ENCODE data around the gene OPN4.

OPN4 gene

DNA sequence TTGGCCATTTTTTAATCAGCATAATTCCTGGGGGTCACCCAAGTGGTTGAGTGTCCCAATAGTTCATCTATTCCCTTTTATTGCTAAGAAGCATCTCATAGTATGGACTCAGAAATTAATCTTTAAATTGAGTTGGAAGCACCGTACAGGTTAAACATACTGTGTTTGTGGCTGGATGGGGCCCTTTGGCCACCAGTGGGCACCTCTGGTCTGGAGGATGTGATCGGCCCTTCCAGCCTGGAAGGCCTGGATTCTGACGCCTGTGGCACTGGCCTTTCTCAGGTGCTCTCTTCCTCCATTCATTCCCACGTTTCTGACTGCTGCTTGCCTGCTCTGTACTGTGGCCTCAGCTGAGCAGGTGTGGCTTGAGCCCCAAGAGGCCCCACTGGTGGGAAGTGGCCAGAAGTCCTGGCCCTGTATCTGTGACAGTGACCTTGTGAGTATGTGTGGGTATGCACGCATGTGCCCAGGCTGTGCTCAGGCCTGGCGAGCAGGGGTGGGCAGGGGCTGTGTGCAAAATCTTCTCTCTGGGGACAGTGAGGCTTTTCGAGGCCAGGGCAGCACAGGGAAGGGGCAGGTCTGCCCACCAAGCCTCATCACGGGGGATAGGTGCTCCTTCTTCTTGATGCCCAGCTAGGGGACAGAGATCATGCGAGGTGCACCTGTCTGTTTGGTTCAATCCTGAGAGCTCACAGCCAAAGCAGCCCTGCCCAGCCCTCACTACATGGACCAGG lies 44.0 kb downstream of the OPN4 start:
- in situ Hi-C loops (cut with MboI; ENCODE audit: low sequenced_read_pairs), result loop anchor here (10.0 kb wide), 1 partner anchor 206 kb away; no protein-coding TSS in a partner anchor

DNA sequence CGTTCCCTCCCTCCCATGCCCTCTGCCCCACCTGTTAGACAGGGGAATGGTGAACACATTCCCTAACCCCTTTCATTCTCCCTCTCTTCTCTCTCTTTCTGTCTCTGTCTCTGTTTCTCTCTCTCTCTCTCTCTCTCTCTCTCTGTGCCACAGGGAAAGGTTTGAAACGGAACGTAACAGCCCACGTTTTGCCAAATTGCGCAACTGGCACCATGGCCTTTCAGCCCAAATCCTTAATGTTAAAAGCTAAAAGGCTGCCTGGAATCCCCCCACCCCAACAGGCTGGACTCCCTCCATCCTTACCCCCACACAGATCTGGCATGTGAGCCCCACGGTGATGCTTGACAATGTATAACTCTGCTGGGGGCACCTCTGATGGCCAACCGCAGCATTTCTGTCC lies 44.8 kb downstream of the OPN4 start:
- in situ Hi-C loops (cut with MboI; ENCODE audit: low sequenced_read_pairs), result loop anchor here (10.0 kb wide), 1 partner anchor 206 kb away; no protein-coding TSS in a partner anchor

DNA sequence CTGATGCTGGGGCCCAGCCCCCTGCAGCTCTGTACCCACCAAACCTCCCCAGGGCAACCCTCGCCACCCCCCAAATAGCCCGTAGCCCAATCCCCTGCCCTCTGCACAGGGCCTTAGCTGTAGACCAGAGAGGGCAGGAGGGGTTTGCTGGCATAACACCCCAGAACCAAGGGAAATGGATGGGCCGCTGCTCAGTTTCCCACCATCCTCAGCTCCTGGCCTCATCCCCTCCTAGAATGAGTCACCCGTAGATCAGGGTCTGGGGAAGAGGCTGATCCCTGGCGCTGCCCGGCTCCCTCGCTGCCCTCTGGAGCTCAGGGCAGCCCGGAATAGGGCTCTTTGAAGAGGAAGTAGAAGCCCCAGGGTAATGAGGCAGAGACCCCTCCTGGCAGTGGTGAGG lies 45.2 kb downstream of the OPN4 start:
- in situ Hi-C loops (cut with MboI; ENCODE audit: low sequenced_read_pairs), result loop anchor here (10.0 kb wide), 1 partner anchor 205 kb away; no protein-coding TSS in a partner anchor

DNA sequence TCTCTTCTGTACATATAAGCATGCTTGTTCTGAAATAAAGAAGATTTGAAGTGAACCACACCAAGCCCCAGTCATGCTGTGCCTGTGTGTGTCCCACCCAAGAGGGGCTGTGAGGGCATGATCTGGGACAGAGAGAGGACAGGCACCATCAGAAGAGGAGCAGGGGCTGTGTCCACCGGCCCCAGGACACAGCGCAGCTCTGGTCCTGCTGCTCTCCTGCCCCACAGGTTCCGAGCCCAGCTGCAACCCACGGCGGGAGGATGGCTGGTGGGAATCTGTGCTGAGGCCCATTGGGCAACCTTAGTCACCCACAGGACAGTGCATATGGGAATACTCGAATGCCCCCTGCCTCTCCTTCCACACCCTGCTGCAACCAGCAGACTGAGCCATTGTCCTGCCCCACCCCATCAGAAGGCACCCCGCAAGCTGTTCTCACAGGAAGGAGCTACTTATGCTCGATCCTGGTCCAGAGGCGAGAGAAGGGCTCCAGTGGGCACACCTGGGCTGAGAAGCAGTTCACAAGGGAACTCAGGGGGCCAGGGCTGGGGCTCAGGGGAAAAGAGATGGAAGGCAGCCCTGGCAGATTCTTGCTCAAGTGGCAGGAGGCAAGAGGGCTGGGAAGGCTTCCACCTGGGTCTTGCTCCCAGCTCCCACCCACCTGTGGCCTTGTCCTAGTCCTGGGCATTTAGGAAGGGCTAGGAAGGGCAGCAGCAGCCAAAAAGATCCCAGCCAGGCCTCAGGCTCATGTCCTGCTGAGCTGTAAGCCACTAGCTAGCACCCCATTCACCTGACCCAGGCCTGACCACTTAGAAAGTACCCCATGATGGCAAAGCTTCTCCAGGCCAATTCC lies 45.9 kb downstream of the OPN4 start:
- in situ Hi-C loops (cut with MboI; ENCODE audit: low sequenced_read_pairs), result loop anchor here (10.0 kb wide), 1 partner anchor 205 kb away; no protein-coding TSS in a partner anchor

DNA sequence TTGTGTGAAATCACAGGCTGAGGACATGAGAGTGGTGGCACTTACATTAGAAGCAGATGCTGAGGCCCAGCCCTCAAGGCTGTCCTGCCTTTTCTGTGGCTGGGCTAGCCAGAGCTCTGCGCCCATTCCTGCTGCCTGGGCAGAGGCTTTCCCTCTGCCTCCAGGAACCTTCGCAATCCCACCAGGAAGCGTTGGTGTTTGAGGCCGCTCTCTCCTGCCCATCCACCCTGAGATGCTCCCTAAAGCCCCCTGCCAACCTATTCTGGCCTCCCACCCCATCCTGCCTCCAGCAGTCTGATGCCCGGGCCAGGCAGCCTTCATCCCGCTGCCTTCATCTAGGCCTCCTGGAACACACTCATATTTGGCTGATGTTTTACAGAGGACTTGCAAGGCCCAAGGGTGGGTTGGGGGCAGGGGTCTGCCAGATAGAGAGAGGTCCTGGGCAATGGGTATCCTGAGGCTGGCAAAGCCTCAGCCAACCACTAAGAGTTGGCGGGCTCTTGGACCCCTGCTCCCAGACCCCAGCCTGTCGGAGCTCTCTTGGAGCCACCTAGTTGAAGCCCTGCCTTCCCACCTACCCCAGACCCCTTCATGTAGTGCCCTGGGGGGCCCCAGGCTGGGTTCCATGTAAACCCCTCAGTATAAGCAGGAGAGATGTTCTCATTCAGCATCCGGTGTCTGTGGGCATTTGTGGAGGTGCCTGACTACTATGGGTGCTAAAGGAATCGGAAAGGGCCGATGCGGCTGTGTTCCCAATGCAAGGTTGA lies 46.7 kb downstream of the OPN4 start:
- in situ Hi-C loops (cut with MboI; ENCODE audit: low sequenced_read_pairs), result no loop called here

DNA sequence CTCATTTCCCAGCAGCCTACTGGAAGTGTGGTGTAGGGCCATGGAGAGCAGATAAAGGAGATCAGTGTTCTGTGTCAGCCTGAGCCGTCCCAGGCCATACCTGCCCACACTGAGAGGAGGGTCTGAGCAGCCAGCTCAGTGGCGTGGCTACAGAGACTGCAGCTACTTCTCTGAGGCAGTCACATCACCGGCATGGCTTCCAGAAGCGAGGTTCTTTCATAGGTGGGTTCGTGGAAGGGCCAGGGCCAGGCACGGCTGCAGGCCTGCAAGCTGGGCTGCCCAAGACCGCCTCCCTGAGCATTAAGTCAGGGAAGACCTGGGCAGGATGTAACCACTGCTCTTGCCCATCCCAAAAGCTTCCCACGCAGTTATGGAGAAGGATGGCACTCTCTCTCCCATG lies 48.8 kb downstream of the OPN4 start:
- in situ Hi-C loops (cut with MboI; ENCODE audit: low sequenced_read_pairs), result no loop called here

DNA sequence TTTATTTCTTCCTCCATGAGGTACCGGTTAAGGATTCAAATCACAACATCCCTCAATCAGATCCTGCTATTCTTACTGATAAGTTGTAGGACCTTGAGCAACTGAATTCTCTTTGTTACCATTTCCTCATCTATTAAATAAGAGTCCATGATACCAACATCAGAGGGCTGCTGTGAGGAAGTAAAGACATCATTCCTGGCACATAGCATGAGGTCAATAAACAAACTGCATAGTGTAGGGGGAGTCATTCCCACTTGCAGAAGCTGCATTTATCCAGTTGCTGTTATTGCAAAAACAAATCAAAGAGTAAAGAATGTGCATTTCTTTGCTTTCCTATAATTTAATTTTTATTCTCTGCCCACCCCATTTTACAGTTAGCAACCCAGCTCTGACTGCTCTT lies 50.8 kb downstream of the OPN4 start:
- in situ Hi-C loops (cut with MboI; ENCODE audit: low sequenced_read_pairs), result no loop called here

DNA sequence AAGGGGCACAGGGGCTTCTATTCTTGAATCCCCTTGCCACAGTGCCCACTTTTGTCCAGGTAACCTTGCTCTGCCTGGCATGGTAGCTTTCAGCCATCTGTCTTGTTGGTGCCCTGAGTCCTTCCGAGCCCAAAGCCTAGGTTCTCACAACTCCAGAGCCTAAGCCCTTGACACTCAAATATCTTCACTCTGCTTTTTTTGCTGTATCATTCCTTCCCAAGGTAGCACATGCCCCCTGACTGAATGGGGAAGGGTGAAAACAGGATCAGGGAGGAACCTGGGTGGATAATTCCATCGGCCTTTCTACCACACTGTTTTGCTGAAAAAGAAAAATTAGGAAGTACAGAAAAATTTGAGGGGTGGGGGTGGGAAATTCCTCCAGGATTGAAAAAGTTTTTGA lies 51.6 kb downstream of the OPN4 start:
- in situ Hi-C loops (cut with MboI; ENCODE audit: low sequenced_read_pairs), result no loop called here

DNA sequence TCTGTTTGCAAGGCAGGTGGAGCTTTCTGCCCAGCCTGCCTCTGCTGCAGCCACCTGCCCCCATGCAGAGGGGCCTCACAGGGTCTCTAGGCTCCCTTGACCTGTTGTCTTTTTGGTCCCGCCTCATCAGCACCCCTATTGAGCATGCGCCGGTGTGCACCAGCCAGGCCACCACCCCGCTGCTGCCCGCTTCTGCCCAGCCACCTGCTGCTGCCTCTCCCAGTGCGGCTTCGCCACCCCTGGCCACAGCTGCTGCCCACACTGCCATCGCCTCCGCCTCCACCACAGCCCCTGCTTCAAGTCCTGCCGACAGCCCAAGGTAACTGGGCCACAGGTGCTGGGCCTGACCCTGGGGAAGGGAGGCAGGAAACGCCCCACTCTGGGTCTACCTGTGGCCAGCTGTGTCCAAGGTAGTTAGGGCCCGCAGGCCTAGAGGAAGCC lies 52.1 kb downstream of the OPN4 start:
- in situ Hi-C loops (cut with MboI; ENCODE audit: low sequenced_read_pairs), result no loop called here

DNA sequence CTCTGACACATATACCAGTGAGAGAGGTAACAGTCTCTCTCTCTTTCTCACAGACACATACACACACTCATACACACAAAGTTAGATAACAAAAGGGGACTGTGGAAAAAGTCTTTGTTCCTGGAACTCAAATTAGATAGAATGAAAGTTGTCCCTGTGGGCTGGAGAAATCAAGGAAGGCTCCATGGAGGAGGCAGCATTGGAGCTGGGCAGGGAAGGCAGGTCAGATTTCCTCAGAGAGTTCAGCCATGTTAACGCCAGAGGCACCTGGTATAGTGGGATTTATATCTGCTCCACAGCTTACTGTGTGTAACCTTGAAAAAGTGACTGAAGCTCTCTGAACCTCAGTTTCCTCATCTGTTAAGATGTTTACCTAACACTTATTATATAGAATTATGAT lies 52.6 kb downstream of the OPN4 start:
- in situ Hi-C loops (cut with MboI; ENCODE audit: low sequenced_read_pairs), result no loop called here

DNA sequence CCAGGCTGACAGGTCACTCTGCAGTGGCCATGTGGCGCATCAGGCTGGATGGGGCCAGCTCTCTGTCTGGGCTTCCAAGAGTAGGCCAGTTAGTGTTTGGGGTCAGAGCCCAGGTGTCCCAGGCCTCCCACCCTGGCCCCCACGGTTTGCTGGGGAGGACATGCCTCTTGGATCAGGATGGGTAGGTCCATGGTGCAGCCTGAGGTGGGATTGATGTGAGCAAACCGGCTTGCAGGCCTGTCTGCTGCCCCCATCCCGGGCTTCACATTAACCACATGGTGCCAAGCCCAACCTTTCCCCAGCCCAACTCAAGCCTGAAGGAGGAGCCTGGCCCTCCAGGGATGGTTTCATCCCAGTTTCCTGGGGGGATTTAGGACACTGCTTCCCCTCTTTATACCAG lies 53.2 kb downstream of the OPN4 start:
- in situ Hi-C loops (cut with MboI; ENCODE audit: low sequenced_read_pairs), result no loop called here

DNA sequence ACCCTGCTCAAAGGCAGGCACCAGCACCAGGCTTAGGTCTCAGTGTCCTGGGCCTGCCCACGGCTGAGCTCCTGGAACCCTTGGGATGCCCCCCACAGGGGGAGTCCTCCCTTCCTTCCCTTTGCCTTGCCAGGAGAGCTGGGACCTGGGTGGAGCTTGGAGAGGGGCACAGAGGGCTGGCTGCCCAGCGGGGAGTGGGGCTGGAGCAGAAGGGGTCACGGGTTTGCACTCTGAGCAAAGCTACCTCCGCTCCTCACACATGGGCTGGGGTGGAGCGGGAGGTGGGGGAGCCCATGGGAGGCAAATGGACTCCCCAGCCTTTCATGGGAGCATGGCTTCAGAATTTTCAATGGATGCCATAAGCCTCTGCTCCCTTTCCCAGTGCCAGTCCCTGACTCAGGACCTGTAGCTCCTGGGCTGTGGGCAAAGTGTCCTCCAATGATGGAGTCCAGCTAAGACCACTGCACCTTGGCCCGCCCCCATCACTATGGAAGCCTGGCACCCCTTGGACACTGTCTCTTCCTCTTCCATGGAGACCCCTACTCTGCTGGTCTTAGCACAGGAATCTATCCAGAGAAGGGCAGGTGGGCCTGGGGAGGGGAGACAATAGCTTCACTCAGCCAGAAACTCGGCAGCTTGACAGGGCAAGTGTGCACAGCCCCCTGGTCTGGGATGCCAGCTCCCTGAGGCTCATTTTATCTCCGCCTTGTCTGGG lies 53.9 kb downstream of the OPN4 start:
- in situ Hi-C loops (cut with MboI; ENCODE audit: low sequenced_read_pairs), result no loop called here

DNA sequence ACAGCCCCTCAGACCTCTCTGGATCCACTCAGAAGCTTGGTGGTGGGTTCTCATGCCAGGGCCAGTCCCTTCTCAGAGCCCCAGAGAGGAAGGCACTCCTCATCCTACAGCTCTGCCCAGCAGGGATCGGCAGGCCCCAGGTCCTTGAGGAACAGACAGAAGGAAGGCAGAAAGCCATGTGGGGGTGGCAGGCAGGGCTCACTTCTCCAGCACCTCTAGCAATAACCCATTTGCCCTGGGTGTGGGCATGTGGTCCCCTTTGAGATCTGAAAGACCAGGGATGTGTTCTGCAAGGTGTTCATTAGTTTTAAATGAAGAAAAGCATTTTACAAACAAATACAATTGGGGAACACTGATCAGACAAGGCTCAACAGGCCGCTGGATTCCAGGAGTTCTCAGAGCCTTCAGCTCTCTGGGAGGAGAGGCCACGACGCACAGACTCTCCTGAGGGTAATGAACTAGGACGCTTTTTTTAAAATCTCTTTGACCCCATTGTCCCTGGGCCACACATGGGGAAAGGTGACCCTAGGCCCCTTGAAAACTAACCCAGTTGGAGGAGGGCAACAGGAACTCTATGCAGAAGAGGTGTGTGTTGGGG lies 54.5 kb downstream of the OPN4 start:
- in situ Hi-C loops (cut with MboI; ENCODE audit: low sequenced_read_pairs), result no loop called here

DNA sequence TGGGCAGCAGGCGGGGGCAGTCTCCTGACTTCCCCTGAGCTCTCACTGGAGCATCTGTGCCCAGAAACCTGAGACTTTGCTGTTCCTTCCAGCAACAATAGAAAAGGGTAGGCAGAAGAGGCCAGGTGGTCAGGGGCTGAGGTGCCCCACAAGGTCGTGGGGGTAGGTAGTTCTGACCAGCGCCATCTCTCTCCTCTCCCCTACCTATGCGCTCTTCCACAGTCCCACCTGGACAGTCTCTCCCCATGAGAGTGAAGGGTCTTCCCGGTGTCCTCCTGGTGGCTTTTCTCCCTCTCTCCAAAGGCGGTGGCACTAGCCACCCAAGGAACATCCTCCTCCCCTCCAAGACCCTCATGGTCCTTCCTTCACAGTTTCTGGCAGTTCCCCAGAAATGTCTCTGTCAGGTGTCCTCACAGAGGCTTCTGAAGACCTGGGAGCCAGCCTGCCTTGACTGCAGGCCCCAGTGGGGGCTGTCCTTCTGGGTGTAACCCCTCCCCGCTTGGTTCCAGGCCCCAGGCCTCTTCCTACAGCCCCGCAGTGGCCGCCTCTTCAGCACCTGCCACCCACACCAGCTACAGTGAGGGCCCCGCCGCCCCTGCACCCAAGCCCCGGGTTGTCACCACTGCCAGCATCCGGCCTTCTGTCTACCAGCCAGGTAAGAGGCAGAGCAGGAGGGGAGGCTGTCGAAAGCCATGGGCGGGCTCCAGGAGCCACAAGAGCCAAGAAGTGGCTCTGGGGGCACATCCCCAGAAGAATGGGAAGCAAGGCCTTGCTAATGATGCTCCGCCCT lies 55.2 kb downstream of the OPN4 start:
- in situ Hi-C loops (cut with MboI; ENCODE audit: low sequenced_read_pairs), result no loop called here

DNA sequence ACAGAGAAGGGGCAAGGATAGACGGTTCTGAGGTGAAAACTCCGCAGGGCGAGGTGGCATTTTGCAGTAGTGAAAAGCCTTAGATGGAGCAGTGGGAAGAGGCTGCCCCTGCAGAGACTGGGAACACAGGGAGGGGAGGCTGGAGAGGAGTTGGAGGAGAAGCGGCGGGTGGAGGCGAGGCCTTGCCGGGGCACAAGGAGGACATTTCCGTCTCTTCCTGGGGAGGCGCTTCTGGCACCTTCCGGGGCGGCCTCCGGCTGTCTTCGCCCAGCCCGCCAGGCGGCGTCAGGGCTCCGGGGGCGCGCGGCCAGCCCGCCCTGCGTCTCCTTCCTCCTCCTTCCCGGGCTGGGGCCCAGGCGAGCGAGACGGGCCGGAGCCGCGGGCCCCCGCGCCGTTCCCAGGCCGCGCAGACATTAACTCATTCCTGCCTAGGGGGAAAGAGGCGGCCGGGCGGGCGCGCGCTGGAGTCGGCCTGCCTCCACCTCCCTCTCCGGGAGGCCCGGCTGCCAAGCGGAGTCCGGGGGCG lies 56.7 kb downstream of the OPN4 start:
- in situ Hi-C loops (cut with MboI; ENCODE audit: low sequenced_read_pairs), result no loop called here

DNA sequence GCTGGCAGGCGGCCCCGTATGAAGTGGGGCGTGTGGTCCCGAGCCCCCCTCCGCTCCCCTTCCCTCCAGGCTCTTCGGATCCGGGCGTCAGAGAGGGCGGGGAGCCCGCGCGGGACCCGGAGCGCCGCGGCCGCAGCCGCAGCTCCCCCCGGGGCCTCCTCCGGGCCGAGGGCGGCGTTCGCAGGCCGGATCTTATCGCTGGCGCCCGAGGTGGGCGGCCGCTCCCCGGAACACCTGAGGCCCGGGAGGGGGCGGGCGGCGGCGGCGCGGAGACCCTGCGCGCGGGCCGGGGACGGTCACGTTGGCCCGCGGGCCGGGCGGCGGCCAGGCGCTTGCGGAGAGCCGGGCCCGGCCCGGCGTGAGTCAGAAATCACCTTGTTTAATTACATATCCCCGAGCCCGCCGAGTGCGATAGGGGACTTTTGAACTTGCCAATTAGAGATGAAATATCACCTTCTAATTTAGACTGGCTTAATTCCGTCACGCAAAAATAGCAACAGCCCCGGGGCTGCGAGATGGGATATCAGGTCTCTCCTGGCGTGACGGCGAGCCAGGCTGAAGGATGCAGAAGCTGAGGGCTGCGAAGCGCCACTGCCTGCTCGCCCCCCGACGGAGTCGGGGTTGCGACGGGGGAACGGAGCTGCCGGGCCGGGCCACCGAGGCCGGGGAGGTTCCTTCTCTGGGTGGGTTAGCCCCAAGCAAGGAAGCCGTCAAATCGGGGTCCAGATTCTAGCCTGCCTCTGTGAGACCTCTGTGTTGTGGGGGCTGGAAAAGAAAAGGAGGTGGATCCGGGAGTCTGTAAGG lies 57.4 kb downstream of the OPN4 start:
- in situ Hi-C loops (cut with MboI; ENCODE audit: low sequenced_read_pairs), result no loop called here

DNA sequence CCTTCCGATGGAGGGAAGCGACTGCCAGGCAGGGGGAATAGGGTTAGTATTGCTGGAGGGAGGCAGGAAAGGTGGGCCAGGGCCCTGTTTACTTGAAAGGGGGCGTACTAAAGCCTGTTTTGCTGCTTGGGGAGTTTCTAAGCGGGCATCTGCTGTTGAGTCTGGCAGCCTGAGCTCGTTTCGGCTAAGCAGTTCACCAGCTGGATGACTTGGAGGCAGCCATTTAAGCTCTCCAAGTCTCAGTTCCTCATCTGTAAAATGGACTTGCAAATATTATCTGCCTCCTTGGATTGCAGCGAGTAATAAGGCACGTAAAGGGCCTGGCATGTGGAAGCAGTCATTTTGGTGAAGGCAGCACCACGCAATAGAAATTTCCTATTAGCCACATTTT lies 58.0 kb downstream of the OPN4 start:
- in situ Hi-C loops (cut with MboI; ENCODE audit: low sequenced_read_pairs), result no loop called here

DNA sequence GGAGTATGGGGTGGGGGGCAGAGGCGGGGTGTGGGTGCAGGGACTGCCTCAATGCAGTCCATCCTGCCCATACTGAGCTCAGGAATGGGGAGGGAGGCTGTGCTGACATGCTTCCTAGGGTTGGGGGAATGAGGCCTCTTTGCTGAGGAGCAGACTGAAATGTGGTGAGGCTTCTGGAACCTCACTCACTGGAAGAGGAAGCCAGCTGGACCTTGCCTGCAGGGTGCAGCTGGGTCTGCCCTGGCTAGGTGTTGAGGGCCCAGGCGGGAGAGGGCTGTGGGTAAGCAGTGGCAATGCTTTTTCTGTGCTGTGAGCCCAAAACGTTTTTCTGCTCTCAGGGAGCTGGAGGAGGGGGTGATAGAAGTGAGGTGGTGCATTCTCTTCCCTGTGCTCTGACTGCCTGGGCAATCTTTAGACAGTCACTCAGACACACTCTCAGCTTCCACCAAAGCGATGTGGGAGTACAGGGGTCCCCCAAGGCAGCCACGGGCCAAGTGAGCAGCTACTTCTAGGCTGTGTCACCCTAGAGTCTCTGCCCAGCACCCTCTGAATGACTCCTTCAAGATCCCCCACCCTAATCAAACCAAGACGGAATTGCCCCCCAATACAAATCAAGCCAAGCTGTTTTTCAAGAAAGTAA lies 60.9 kb downstream of the OPN4 start:
- in situ Hi-C loops (cut with MboI; ENCODE audit: low sequenced_read_pairs), result no loop called here
